Measurements from ENCODE around the gene OR6V1. TPM values are rescaled to one million over a fixed set of nuclear protein-coding genes. Genes with fewer than 3 reads are reported as not detected.
"Not testable (repeated sequence)": the region's sequence is repeated elsewhere in the genome, so short reads cannot be mapped to it uniquely, and the experiment has no call there.

OR6V1 gene
- total and polyA plus RNA-seq, 2 donors (not counting 1 experiment from before 2014, with no cell fraction given): not detected

DNA sequence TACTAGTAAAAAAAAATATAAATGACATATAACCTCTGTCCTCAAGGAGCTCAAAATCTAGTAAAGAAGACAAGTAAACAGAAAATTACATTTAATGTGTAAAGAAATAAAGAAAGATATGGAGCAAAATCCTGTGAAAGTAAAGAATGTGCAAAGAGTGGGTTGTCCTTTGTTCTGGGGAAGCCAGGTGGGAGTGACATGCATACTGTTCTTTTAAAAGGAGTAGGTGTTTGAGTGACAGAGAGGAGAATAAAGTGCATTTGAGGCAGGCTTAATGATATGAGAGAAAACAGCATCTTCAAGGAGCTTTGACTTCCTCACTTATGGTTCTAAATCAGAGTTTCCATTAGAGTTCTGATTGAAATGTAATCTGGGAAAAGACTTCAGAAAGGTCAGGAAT lies 22.0 kb downstream of the OR6V1 start:
- H3K27me3 Mint-ChIP-seq: no peaks in the 10 kb centered on the region

GRCh38 chr7:143085109-143085508 lies 33.0 kb downstream of the OR6V1 start:
- Histone ChIP-seq H3K9me3 (ENCODE audit: control extremely low read depth in 1 of 3, control insufficient read depth in 2 of 3, insufficient read depth in 1 of 3, low read length in 2 of 3) (peaks cover 10 to 31% (median 14%) of the 10 kb centered on the region in 3 donors), H3K9ac (ENCODE audit: low read length) (peak overlapping the region; percentile 32), H4K20me1 (ENCODE audit: control insufficient read depth, insufficient read depth, low read length, poor library complexity, severe bottlenecking) (no peaks in the 10 kb centered on the region), H3K4me3 (ENCODE audit: control extremely low read depth in 1 of 5, extremely low read depth in 1 of 5, insufficient read depth in 1 of 5, low read depth in 2 of 5, low read length in 4 of 5) (peak overlapping the region in 2 of 5 experiments; percentile 5 to 46), H2AFZ (ENCODE audit: insufficient read depth, low read depth, low read length, poor library complexity, severe bottlenecking) (no peak overlapping the region), H3K27me3 (replicated peaks in 1 of 4; ENCODE audit: control extremely low read depth in 1 of 4, control insufficient read depth in 3 of 4, insufficient read depth in 4 of 4, low read length in 3 of 4) (no peaks in the 10 kb centered on the region), H3K27ac (ENCODE audit: low read length in 2 of 2) (peak overlapping the region; percentile 73 to 84), H3K79me2 (ENCODE audit: control insufficient read depth, insufficient read depth, low read length) (no peaks in the 10 kb centered on the region), H3K4me2 (replicated peaks; ENCODE audit: low read depth, low read length, poor library complexity, severe bottlenecking) (peak overlapping the region; percentile 58), H3K36me3 (replicated peaks in 1 of 2; ENCODE audit: control extremely low read depth in 1 of 2, control insufficient read depth in 1 of 2, extremely low read depth in 1 of 2, insufficient read depth in 2 of 2, low read length in 1 of 2) (no peaks in the 10 kb centered on the region), H3K4me1 (ENCODE audit: control insufficient read depth in 2 of 2, insufficient read depth in 2 of 2, low read length in 2 of 2) (peaks cover 34 to 40% of the 10 kb centered on the region in 2 donors)
- intact Hi-C loops (cut with micrococcal nuclease): loop anchor here (2.0 to 5.0 kb wide), 3 partner anchors 37 to 122 kb away; no protein-coding TSS in a partner anchor
- peak overlapping the region; percentile 84 for H3K27ac Mint-ChIP-seq
- peak overlapping the region; percentile 68 for H3K4me3 Mint-ChIP-seq
- CTCF ChIA-PET: interaction anchor here (1.0 to 2.4 kb wide), 3 partner anchors 76 to 98 kb away, joined by 3 to 11 read pairs (median 3); partner anchors contain the start of gene TAS2R39
- H3K9me3 Mint-ChIP-seq (ENCODE audit: insufficient read depth): peaks cover 24% of the 10 kb centered on the region
- TF ChIP-seq EZH2 (IDR thresholded peaks at IDR 0.05; ENCODE audit: borderline replicate concordance, insufficient read depth, low read depth, low read length, poor library complexity, severe bottlenecking): no peak
- TF ChIP-seq, protein P1, sequence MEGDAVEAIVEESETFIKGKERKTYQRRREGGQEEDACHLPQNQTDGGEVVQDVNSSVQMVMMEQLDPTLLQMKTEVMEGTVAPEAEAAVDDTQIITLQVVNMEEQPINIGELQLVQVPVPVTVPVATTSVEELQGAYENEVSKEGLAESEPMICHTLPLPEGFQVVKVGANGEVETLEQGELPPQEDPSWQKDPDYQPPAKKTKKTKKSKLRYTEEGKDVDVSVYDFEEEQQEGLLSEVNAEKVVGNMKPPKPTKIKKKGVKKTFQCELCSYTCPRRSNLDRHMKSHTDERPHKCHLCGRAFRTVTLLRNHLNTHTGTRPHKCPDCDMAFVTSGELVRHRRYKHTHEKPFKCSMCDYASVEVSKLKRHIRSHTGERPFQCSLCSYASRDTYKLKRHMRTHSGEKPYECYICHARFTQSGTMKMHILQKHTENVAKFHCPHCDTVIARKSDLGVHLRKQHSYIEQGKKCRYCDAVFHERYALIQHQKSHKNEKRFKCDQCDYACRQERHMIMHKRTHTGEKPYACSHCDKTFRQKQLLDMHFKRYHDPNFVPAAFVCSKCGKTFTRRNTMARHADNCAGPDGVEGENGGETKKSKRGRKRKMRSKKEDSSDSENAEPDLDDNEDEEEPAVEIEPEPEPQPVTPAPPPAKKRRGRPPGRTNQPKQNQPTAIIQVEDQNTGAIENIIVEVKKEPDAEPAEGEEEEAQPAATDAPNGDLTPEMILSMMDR (IDR thresholded peaks at IDR 0.05): no peak
- peak; percentile 96 for ATAC-seq (ENCODE audit: low read depth)
- peaks cover 47% of the 10 kb centered on the region for H3K4me1 Mint-ChIP-seq
- H3K27me3 Mint-ChIP-seq: no peaks in the 10 kb centered on the region
- POLR2A ChIA-PET: no interaction called here
- WGBS (ENCODE audit: insufficient coverage): 0% methylated on average over 1 of the region's 1 CpG
- peak; percentile 86 for DNase-seq

More for the DNA sequence above, 22.0 kb downstream of the OR6V1 start:
- TF ChIP-seq EZH2 (IDR thresholded peaks at IDR 0.05; ENCODE audit: borderline replicate concordance, insufficient read depth, low read depth, low read length, poor library complexity, severe bottlenecking): no peak
- TF ChIP-seq, protein P1 (IDR thresholded peaks at IDR 0.05): no peak
- Histone ChIP-seq H3K4me3 (ENCODE audit: control extremely low read depth in 1 of 5, extremely low read depth in 1 of 5, insufficient read depth in 1 of 5, low read depth in 2 of 5, low read length in 4 of 5) (no peak overlapping the region), H3K36me3 (replicated peaks in 1 of 2; ENCODE audit: control extremely low read depth in 1 of 2, control insufficient read depth in 1 of 2, extremely low read depth in 1 of 2, insufficient read depth in 2 of 2, low read length in 1 of 2) (no peaks in the 10 kb centered on the region), H3K9ac (ENCODE audit: low read length) (no peak overlapping the region), H3K27me3 (replicated peaks in 1 of 4; ENCODE audit: control extremely low read depth in 1 of 4, control insufficient read depth in 3 of 4, insufficient read depth in 4 of 4, low read length in 3 of 4) (peaks cover 0 to 3% (median 0%) of the 10 kb centered on the region in 4 experiments), H3K9me3 (ENCODE audit: control extremely low read depth in 1 of 3, control insufficient read depth in 2 of 3, insufficient read depth in 1 of 3, low read length in 2 of 3) (peaks cover 0 to 9% (median 4%) of the 10 kb centered on the region in 3 donors), H3K27ac (ENCODE audit: low read length in 2 of 2) (no peak overlapping the region), H3K4me2 (replicated peaks; ENCODE audit: low read depth, low read length, poor library complexity, severe bottlenecking) (no peak overlapping the region), H2AFZ (ENCODE audit: insufficient read depth, low read depth, low read length, poor library complexity, severe bottlenecking) (no peak overlapping the region), H3K79me2 (ENCODE audit: control insufficient read depth, insufficient read depth, low read length) (no peaks in the 10 kb centered on the region), H4K20me1 (ENCODE audit: control insufficient read depth, insufficient read depth, low read length, poor library complexity, severe bottlenecking) (no peaks in the 10 kb centered on the region), H3K4me1 (ENCODE audit: control insufficient read depth in 2 of 2, insufficient read depth in 2 of 2, low read length in 2 of 2) (peaks cover 5 to 8% of the 10 kb centered on the region in 2 donors)
- H3K4me1 Mint-ChIP-seq: peaks cover 17% of the 10 kb centered on the region
- H3K9me3 Mint-ChIP-seq (ENCODE audit: insufficient read depth): peaks cover 2% of the 10 kb centered on the region
- DNase-seq (no peak), ATAC-seq (ENCODE audit: low read depth) (no peak)
- H3K4me3 Mint-ChIP-seq: no peak overlapping the region
- CTCF ChIA-PET: no interaction called here
- intact Hi-C loops (cut with micrococcal nuclease): no loop called here
- H3K27ac Mint-ChIP-seq: no peak overlapping the region
- POLR2A ChIA-PET: no interaction called here

DNA sequence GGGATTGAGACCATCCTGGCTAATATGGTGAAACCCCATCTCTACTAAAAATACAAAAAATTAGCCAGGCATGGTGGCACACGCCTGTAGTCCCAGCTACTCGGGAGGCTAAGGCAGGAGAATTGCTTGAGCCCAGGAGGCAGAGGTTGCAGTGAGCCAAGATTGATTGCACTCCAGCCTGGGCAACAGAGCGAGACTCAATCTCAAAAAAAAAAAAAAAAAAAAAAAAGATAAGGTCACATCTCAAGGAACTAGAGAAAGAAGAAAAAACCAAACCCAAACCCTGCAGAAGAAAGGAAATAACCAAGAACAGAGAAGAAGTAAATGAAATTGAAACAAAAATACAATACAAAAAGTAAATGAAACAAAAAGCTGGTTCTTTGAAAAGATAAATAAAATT lies 33.5 kb downstream of the OR6V1 start:
- H4K20me1 ChIP-seq (ENCODE audit: control insufficient read depth, insufficient read depth, low read length, poor library complexity, severe bottlenecking); H3K27me3 Mint-ChIP-seq; H3K79me2 ChIP-seq (ENCODE audit: control insufficient read depth, insufficient read depth, low read length); H2AFZ ChIP-seq (ENCODE audit: insufficient read depth, low read depth, low read length, poor library complexity, severe bottlenecking); H3K27me3 ChIP-seq (replicated peaks in 1 of 4; ENCODE audit: control extremely low read depth in 1 of 4, control insufficient read depth in 3 of 4, insufficient read depth in 4 of 4, low read length in 3 of 4); H3K36me3 ChIP-seq (replicated peaks in 1 of 2; ENCODE audit: control extremely low read depth in 1 of 2, control insufficient read depth in 1 of 2, extremely low read depth in 1 of 2, insufficient read depth in 2 of 2, low read length in 1 of 2): not testable (repeated sequence)
- peak overlapping the region; percentile 68 for H3K4me3 Mint-ChIP-seq
- Histone ChIP-seq H3K4me3 (ENCODE audit: control extremely low read depth in 1 of 5, extremely low read depth in 1 of 5, insufficient read depth in 1 of 5, low read depth in 2 of 5, low read length in 4 of 5) (peak overlapping the region in 2 of 5 experiments; percentile 5 to 46), H3K27ac (ENCODE audit: low read length in 2 of 2) (peak overlapping the region; percentile 73 to 84), H3K4me2 (replicated peaks; ENCODE audit: low read depth, low read length, poor library complexity, severe bottlenecking) (peak overlapping the region; percentile 58), H3K4me1 (ENCODE audit: control insufficient read depth in 2 of 2, insufficient read depth in 2 of 2, low read length in 2 of 2) (peaks cover 34 to 40% of the 10 kb centered on the region in 2 donors), H3K9me3 (ENCODE audit: control extremely low read depth in 1 of 3, control insufficient read depth in 2 of 3, insufficient read depth in 1 of 3, low read length in 2 of 3) (peaks cover 10 to 31% (median 14%) of the 10 kb centered on the region in 3 donors), H3K9ac (ENCODE audit: low read length) (peak overlapping the region; percentile 32)
- no CpG with 5 or more reads among the region's 3 CpGs for WGBS (ENCODE audit: insufficient coverage)
- peak overlapping the region; percentile 84 for H3K27ac Mint-ChIP-seq
- CTCF ChIA-PET: interaction anchor here (0.7 kb wide), 1 partner anchor 603 kb away, joined by 3 read pairs; no protein-coding TSS in a partner anchor
- peaks cover 47% of the 10 kb centered on the region for H3K4me1 Mint-ChIP-seq
- peak; percentile 45 for ATAC-seq (ENCODE audit: low read depth)
- intact Hi-C loops (cut with micrococcal nuclease): loop anchor here (2.0 to 5.0 kb wide), 3 partner anchors 37 to 122 kb away; no protein-coding TSS in a partner anchor
- H3K9me3 Mint-ChIP-seq (ENCODE audit: insufficient read depth): peaks cover 24% of the 10 kb centered on the region
- DNase-seq: peak; percentile 60
- POLR2A ChIA-PET: interaction anchor here (0.7 kb wide), 2 partner anchors 285 to 888 kb away, joined by 4 to 6 read pairs; no protein-coding TSS in a partner anchor

Measured in B cell (primary cell).